NK-92 treated with Interleukin-12 subunit alpha and Interleukin-12 subunit beta, amount 100 ng/mL, for 24 hours (cell line): ENCODE data around the gene CLCN7.

ENCODE experiments used
- DNase-seq: peaks from one replicate; lab custom pipeline; 2025; lab: John Stamatoyannopoulos, UW

CLCN7 gene, protein sequence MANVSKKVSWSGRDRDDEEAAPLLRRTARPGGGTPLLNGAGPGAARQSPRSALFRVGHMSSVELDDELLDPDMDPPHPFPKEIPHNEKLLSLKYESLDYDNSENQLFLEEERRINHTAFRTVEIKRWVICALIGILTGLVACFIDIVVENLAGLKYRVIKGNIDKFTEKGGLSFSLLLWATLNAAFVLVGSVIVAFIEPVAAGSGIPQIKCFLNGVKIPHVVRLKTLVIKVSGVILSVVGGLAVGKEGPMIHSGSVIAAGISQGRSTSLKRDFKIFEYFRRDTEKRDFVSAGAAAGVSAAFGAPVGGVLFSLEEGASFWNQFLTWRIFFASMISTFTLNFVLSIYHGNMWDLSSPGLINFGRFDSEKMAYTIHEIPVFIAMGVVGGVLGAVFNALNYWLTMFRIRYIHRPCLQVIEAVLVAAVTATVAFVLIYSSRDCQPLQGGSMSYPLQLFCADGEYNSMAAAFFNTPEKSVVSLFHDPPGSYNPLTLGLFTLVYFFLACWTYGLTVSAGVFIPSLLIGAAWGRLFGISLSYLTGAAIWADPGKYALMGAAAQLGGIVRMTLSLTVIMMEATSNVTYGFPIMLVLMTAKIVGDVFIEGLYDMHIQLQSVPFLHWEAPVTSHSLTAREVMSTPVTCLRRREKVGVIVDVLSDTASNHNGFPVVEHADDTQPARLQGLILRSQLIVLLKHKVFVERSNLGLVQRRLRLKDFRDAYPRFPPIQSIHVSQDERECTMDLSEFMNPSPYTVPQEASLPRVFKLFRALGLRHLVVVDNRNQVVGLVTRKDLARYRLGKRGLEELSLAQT

DNA sequence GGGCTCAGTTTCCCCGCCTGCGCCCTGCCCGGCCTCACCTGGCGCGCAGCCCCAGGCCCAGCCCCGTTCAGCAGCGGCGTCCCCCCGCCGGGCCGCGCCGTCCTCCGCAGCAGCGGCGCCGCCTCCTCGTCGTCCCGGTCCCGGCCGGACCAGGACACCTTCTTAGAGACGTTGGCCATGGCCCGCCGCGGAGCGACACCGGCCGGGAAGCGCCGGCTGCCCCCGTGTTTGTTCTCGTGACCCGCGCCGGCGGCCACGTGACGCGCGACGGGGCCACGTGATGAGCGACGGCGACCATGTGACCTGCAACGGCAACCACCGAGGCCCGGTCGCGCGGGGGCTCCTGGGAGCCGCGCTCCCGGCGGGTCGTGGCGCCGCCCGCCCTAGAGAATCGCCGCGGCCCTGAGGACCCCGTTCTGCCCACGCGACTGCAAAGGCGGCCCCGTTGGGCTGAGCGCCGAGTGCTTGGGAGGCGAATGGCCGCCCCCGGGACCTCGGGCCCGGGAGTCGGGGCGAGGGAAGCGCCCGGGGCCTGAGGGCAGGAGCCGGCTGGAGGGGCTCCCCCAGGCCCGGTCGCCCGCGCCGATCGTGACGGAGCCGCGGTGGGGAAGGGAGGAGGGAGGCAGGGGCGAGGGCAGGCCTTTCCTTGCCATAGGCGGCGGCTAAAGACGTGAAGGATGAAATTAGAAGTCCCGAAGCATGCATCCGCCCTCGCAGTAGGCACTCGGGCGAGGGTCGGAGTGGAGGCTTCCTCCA, at the start of gene CLCN7:
Gene CLCN7, minus strand, starts transcription at position 233 of the 756 bp plus-strand sequence. Its CDS starts 54 bp downstream, at position 179.
- peak; percentile 83 for DNase-seq

DNA sequence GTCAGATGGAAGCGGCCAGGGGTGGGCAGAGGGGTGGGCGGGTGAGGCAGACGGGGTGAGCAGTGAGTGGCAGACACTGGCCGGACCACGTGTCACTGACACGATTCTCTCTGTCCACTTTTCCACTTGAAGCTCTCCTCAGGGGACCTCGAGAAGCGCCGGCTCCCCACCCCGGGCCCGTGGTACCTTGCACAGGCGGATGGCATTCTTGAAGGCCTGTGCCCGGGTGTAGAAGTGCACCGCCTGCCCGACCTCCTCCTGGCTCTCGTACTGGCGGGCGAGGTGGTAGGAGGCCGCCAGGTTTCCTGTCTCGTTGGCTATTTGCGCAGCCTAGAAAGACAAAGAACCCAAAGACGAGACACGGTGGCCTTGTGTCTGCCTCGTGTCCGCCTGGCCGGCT, 49.5 kb upstream of the CLCN7 start:
- DNase-seq, result no peak

DNA sequence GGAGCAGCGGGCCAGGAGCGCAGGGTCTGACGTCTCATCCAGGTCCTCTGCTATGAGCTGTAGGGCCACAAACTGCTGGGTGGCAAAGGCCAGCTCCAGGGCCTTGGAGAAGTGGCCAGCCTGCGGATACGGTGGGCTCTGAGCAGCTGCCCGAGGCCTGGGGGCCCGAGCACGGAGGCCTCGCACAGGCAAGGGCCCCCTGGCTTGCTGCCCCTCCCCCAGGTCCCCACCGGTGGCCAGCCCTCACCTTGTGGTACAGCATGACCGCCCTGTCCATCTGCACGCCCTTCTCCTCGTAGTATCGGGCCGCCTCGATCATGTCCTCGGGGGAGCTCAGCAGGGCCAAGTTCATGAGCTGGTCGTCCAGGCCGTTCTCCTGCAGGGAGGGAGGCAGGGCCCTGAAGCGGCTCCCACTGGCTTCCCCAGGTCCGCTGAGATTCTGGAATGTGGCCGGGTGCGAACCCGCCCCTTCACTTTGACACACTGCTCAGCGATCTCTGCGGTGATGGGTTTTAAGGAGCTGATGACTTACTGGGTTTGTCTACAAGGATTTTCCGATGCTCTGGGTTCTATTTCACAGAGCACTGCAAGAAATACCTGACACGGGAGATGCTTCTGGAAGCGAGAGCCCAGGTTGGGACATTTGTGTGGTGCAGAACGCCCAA, 48.9 kb upstream of the CLCN7 start:
- DNase-seq, result no peak

DNA sequence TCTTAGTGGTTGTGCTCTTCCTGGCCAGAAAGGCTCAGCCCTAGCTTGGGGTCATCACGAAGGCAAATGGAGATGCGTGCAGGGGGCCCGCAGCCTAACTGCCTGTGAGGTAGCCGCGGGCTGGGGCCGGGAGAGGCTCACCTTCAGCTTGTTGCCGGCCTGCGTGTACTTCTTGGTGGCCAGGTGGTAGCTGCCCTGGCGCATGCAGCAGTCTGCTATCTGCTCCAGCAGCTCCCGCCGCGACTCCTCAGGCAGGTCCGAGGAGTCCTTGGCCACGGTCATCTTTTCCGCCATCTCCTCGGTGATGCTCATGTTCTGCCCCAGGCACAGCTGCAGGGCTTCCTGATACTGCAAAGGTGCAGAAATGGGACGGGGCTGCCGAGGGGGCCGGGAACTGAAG, 45.6 kb upstream of the CLCN7 start:
- DNase-seq, result no peak

- DNase-seq, result no peak
Observed at GRCh38 chr16:1519831-1520230, 45.0 kb upstream of the CLCN7 start.

DNA sequence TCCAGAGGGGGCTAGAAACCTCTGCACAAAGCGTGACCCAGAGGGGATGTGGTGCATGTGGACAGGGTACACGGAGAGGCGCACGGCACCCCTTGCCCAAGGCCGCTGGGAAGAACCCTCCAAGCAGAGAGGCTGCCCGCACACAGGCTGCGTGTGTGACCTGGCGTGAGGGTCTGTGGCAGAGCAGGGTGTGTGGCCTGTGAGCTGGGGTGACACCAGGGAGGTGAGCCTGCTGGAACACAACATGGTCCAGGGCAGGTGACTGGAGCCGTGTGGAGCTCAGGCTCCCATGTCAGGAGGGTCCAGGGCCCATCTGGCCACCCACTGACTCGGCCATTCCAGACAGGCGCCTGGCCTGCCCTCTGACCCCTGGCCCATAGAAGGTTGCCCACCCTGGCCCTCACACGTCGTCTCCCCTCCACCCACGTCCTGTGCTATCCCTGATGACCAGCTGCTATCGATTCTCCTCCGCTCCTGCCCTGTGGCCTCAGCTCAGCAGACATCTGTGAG, 43.9 kb upstream of the CLCN7 start:
- DNase-seq, result no peak

- DNase-seq, result no peak
Observed at GRCh38 chr16:1514507-1514906, 39.7 kb upstream of the CLCN7 start.

- DNase-seq, result no peak
Observed at GRCh38 chr16:1512774-1513173, 37.9 kb upstream of the CLCN7 start.

GRCh38 chr16:1511662-1512569, 37.1 kb upstream of the CLCN7 start:
- no peak for DNase-seq

DNA sequence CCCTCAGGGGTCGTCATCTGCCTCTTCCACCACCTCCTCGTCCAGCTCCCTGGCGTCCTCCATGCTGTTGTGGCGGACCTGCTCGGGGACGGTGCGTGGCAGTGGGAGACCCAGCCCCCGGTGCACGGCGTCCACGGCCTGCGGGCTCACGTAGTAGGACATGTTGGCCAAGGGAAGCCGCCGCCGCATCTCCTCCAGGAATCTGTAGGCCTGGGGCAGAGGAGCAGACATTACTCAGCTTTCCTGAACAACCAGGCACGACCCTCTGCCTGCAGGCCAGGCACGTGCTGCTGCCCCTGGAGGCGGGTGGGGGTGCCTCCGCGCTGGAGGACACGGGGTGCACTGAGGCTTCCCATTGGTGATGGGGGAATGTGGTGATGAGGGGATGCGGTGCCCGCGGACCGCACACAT, 36.1 kb upstream of the CLCN7 start:
- DNase-seq, result no peak

DNA sequence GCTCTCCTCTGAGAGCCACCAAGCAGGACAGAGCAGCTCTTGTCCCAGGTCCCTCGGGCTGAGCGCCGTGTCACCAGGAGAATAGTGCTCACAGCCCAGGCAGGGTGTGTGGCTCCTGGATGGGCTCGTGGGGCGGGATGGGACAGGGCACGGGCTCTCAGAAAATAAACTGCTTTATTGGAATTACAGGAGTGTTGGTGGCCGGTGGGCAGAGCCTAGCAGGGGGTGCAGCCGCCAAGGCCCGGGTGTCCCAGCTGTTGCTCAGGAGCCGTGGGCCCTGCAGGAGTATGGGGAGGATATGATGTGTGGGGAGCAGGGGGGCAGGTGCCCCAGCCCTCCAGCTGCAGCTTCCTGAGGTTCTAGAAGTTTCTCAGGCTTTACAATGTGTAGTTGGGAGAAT, 35.4 kb upstream of the CLCN7 start:
- no peak for DNase-seq

GRCh38 chr16:1509307-1510221, 34.7 kb upstream of the CLCN7 start:
- DNase-seq, result no peak

DNA sequence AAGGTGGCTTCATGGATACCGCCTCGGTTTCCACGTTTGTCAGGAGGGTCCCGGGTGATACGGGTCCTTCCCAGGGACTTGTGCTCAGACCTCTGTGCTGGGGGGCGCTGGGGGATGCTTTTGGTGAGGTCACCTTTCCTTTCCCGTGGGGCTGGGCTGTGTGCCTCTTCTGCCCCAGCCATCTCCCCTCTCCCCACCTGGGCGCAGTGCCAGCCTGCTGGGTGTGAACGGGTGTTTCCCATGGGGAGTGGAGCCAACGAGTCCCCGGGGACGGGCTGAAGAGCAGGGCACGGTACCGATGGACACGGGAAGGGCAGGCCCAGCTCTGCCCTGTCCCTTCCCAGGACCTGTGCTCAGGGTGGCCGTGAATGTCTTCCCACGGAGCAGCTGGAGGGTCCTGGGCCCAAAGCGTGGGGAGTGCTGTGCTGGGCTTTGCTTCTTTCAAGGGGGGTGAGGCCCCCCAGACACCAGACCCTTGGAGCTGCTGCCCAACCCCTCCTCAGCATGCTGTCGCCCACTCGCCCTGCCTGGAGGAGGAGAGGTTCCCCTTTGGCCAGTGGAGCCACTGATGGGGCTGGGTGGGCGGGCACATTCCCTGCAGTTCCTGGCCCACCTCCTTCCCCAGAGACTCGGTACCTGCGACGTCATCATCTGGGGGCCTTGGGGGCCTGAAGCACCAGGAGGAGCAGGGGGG, 33.8 kb upstream of the CLCN7 start:
- DNase-seq, result no peak

GRCh38 chr16:1506494-1507213, 31.8 kb upstream of the CLCN7 start:
- no peak for DNase-seq

GRCh38 chr16:1505912-1506311, 31.1 kb upstream of the CLCN7 start:
- DNase-seq, result no peak

DNA sequence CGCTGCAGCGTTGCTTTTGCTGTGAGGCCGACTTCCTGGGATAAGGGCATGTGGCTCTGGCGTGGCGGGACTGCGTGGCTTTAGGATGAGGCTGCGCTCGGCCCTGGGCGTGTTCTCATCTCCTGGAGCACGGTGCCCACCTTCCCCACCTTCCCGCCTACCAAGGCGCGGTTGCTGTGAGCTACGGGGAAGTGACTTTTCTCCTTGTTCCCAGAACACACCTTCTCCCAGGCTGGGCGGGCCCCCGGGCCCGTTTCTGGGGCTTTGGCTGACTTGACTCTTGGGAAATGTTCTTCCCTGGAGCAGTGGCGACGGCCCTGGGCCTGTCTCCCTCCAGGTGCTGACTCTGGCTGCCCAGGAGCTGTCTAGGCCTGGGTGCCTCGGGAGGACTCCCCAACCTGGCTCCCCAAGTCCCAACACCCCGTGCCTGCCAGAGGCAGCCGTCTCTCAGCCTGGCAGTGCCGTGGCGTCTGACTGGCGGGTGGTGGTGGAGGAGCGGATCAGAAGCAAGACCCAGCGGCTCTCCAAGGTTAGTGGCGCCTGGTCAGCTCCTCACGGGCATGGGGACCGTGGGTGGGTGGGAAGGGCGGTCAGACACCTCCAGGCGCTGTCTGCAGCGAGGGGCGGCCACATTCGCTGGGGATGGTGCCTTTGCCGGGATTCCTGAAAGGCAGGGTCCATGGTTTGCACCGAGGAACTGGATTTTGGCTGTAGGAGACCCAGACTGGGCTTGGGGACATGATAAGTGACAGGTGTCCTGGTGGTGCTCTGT, 30.4 kb upstream of the CLCN7 start:
- DNase-seq, result no peak

GRCh38 chr16:1503110-1503955, 28.5 kb upstream of the CLCN7 start:
- no peak for DNase-seq
